IPS-11a (cell line): Measurements from ENCODE around the gene P2RY13.

Experiments used
- H3K4me3 ChIP-seq: one replicate; pipeline ENCODE4 v1.5.1; 2013; ENCODE audit warnings: low read depth, low read length, control low read depth

P2RY13 gene

DNA sequence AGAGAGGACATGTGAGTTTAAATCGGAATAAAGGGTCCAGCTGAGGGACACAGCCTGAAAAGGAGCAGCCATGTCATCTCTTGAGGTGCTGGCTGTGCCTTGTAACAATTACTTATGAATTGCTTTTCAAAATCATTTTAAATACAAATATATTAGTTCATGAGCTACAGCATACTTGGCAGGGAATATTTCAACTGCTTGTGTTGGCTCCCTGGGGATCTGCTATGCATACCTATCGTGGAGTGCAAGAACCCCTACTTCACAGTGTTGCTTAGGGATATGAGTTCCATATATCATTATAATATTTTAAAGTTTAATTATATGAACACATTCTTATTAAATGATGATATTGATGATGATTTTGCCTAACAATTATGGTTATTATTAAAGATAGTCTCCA is 31.9 kb downstream of the P2RY13 start:
- no peak overlapping the region for H3K4me3 ChIP-seq

DNA sequence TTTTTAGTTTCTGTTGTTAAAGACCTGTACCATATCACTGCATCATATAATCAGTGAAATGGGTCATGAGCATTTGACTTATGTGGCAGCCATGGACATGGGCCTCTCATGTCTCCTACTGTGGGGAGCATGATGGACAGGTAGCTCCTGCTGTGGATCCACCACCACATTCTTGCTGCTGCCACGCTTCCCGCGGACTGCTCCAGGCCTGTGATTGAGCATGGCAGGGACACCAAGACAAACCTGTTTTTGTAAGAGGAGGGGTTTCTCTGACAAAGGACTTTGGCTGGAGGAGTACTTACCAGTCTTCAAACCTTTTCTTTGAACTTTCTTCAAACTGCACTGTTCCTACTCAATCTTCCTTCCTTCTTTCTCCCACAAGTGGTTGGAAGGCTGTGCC is 33.1 kb downstream of the P2RY13 start:
- no peak overlapping the region for H3K4me3 ChIP-seq

DNA sequence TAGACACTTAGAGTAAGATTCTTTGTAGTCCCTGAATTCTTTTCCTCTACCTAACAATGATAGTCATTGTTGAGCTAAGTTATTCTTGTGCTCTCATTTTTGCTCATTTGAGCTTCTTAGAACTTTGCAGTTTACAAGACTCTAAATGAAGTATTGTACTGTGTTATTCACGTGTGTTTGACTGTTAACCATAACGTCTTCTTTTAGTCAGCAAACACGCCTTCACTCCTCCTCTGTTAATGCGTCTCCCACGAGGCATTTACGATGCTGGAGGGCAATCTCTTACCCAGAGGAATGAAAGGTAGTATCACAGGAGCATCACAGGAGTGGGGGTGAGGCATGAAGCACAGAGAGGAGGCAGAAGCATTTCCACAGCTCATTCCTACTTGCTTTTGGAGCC is 36.2 kb downstream of the P2RY13 start:
- no peak overlapping the region for H3K4me3 ChIP-seq

DNA sequence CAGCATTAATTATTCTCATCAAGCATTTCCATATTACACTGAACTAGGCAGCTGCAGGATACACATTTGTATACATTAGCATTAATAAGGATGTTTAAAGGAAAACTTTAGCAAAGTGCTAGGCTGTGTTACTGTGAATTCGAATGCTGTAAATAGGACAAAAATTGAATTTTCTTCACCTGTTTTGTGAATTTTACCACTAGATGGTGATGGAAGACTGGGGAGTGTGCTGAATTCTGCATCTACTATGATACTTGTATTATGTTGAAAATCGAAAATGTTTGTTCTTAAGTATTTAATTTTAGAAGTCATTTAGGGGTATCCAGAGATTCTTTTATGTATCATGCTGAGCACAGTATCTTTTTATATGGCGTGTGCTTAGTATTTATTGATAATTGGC is 38.7 kb downstream of the P2RY13 start:
- no peak overlapping the region for H3K4me3 ChIP-seq

DNA sequence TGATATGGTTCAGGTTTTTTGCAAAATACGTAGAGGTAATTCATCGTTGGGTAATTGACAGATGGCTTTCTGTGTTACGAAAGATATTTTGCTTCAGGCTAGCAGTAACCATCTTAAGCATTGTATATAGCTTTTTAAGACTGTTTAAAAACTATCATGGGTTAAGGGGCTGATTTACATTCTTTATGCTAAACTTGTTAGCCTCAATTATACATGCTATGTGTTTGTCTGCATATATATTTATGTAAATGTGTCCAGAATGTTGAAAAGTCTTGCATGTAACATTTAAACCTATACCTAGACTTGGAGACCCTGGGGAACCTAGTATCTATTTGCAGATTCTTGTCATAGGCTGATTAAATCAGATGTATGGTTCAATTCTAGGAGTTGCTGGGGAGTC is 39.9 kb downstream of the P2RY13 start:
- no peak overlapping the region for H3K4me3 ChIP-seq

DNA sequence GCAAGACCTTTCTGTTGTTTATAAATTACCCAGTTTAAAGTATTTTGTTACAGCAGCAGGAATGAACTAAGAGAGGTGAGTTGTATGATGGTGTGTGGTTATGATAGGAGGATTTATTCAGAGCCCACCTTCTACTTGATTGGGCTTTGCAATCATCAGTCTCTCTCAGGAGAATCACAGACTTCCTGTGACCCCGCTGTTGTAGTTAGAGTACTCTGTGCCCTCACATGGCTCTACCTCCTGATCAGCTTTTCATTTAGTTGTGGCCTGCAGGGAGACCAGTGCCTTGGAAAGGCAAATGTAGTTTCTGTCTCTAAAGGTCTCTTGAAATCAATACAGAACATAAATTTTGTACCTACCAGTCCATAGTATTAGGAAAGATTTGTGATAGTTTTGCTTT is 43.4 kb downstream of the P2RY13 start:
- H3K4me3 ChIP-seq: no peak overlapping the region

DNA sequence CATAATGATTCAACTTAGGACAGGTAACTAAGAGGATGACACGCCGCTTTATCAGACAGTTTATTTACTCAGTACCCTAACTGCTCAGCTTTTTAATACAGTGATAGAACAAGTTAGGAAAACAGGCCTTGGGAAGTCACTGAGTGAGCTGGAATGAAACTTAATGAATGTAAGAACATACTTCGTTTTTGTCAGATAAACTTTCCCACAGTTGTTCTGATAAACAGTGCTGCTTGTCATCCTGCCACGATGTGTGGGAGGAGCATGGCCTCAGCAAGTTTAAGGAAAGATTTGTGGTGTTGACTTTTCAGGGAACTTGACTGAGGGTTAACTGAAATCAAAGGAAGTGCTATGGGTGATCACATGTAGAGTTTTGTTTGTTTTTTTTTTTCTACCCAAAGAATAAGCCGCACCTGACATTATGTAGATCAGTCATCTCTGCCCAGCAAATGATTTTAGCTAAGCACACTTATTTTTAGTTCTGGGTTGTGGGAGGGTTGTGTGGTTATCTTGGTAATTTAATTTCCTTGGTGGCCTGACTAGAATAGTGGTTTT is 45.4 kb downstream of the P2RY13 start:
- no peak overlapping the region for H3K4me3 ChIP-seq

DNA sequence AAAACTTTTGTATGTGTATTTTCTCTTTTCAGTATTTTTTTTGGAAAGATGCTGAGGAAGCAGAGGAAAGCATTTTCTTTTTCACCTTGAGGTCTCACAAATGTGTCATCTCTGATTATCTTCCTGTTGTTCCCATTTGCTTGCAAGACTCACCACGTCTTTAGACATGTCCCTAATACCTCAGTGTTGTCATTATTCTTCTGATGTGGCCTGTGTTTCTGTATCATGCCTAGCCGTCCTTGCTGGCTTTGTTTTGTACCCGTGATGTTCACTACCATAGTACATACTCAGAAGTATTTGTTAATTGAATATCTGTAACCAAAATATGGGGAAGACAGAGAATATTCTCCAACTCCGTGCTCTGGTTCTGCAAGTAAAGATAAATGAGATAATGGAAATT is 46.0 kb downstream of the P2RY13 start:
- no peak overlapping the region for H3K4me3 ChIP-seq

DNA sequence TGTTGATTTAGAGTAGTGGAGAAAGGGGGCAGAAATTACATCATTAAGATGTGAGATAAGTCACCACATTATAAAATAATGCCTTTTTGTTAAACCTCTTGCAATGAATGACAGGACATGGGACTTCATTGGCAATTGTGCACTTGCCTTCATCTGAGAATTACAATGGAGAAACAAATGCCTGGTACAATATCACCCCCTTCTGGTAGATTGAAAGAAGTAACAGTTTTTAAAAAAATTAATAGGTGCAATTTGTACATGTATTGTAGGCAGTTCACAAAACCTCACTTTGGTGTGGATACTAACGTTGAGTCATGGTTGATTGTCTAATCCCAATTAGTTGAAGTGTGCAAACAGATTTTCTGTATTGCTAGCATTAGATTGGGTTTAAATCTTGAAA is 46.4 kb downstream of the P2RY13 start:
- H3K4me3 ChIP-seq: no peak overlapping the region

DNA sequence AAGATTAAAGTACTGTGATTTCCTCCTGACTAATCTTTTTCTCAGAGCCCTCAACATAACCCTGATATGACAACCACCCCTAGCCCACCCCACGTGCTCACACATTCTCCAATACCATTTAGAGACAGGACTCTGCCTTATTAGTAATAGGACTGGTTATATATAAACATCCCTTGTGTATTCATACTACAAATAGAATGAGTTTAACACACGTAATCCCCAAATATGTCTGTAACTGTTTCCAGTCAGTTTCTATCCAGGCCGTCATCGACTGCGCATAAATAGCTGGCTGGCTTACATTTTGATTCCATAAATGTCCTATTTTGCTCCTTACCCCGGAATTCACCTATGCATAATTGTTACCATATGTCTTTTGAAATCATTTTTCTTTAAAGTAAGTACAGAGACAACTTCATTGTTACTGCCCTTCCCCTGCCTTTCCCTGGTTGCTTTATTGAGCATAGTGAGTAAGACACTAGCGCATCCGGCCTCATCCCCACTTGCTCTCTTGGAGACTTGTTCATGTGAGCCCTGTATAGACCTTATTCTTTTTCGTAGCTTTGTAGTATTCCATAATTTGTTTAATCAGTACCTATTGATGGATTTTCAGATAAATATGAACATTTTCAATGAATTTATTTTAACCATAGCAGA is 47.6 kb downstream of the P2RY13 start:
- no peak overlapping the region for H3K4me3 ChIP-seq

DNA sequence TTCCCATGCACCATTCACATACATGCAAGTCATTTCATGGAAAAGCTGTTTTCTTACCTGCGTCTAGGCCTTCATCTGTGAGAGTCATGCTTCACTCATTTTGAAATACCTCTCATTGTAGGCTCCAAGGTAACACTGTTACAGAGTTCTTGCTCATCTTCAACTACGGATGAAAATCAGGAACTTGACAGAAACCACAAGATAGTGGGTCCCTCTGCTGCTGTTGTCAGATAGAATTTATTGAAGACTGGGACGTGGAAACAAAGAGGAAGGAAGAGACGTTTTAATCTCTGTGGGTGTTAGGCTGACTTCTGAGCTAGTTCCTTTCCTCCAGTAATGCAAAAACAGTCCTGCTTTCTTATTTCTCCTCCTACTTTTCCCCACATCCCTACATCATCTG is 51.1 kb downstream of the P2RY13 start, which contains the start of gene P2RY14:
Gene P2RY14, minus strand, starts transcription at position 313 of the 400 bp plus-strand sequence. CDS start 64,226 bp downstream, outside the sequence.
- H3K4me3 ChIP-seq: no peak within 1 kb of the TSS

DNA sequence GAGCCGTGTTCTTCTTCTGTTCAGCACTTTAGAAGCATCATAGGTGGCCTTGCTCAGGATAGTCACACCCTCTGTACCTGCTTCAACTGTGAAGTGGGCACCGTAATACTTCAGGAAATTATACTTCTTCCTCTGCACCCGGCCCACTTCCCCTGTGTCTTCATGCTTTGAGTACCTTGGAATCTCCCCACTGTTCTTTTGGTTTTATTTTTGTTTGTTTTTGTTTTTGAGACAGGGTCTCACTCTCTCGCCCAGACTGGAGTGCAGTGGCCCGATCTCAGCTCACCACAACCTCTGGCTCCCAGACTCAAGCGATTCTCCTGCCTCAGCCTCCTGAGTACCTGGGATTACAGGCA is 52.7 kb downstream of the P2RY13 start:
- H3K4me3 ChIP-seq: no peak overlapping the region
